SKM-1 (cell line): Measurements from ENCODE around the gene RPL6.
"Not testable (repeated sequence)": the region's sequence is repeated elsewhere in the genome, so short reads cannot be mapped to it uniquely, and the experiment has no call there.

Source experiments
- DNase-seq: peaks from one replicate; lab custom pipeline; 2025; ENCODE audit not compliant: unreplicated experiment; lab: John Stamatoyannopoulos, UW

The RPL6 gene

GRCh38 chr12:112420740-112421139 is 11.3 kb upstream of the RPL6 start:
- no peak for DNase-seq

GRCh38 chr12:112419297-112420133 is 10.1 kb upstream of the RPL6 start:
- DNase-seq = no peak

DNA sequence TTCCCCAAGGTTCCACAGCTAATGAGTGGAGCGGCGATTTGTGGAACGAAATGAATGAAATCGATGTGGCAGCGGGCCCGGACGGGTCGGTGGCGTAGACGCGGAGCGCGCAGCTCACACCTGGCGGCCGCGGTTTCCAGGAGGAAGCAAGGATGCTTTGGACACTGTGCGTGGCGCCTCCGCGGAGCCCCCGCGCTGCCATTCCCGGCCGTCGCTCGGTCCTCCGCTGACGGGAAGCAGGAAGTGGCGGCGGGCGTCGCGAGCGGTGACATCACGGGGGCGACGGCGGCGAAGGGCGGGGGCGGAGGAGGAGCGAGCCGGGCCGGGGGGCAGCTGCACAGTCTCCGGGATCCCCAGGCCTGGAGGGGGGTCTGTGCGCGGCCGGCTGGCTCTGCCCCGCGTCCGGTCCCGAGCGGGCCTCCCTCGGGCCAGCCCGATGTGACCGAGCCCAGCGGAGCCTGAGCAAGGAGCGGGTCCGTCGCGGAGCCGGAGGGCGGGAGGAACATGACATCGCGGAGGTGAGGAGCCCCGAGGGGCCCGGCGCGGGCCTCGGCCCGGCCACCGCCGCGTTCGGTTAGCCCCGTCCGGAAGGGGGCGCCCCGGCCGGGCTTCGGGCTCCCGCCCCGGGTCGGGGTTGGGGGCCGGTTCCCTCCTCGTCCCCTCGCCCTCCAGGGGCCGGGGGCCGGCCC is 9.3 kb upstream of the RPL6 start, which contains the start of gene PTPN11:
PTPN11 (plus strand) TSS at position 340 of the 689 bp plus-strand sequence; CDS start at position 505, 165 bp downstream.
- DNase-seq = peak; percentile 5

DNA sequence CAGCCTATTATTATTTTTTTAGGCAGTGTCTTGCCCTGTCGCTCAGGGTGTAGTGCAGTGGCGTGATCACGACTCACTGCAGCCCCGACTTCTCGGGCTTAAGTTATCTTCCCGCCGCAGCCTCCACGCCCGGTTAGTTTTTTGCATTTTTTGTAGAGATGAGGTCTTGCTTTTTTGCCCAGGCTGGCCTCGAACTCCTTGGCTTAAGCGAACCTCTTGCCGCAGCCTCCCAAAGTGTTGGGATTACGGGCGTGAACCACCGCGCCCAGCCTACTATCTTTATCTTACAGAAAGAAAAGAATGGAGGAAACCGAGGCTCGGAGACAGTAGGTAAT is 8.8 kb upstream of the RPL6 start:
- DNase-seq = no peak

DNA sequence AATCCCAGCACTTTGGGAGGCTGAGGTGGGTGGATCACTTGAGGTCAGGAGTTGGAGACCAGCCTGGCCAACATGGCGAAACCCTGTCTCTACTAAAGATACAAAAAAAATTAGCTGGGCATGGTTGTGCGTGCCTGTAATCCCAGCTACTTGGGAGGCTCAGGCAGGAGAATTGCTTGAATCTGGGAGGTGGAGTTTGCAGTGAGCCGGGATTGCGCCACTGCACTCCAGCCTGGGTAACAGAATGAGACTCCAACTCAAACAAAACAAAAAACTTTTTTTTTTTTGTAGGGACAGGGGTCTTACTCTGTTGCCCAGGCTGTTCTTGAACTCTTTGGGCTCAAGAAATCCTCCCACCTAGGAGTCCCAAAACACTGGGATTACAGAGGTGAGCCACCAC is 6.1 kb upstream of the RPL6 start:
- DNase-seq = not testable (repeated sequence)

DNA sequence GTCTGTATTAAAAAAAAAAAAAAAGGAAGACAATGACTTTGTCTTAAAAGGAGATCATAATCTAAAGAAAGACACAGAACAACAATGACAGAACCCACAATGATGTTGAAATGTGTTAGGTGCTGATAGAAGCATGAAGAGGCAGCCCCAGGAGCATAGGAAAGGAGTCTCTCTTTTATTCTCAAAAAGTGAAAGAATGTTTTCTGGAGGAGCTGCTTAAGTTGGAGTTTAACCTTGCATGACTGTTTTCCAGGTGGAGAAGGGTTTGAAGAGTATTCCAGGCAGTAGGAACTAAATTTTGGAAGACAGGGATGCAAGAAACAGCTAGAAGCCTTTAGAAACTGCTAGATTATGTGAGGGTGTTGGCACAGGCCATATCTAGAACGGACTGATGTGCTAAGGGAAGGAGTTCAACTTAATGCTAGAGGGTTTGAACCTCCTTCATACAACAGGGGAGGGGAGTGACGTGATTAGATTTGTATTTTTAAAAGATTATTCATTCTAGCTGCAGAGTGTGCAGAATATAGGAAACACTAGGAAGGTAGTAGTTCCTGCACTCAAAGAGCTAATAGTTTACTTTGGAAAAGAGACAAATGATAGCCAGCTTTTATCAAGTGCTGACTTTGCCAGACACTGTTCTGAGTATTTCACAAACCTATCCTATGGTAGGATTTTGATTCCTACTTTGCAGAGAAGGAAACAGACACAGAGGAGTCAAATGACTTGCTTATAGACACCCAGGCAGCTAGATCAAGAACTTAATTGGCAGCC is 4.6 kb upstream of the RPL6 start:
- no peak for DNase-seq

GRCh38 chr12:112409906-112410244 is 470 bp upstream of the RPL6 start:
- no peak for DNase-seq

DNA sequence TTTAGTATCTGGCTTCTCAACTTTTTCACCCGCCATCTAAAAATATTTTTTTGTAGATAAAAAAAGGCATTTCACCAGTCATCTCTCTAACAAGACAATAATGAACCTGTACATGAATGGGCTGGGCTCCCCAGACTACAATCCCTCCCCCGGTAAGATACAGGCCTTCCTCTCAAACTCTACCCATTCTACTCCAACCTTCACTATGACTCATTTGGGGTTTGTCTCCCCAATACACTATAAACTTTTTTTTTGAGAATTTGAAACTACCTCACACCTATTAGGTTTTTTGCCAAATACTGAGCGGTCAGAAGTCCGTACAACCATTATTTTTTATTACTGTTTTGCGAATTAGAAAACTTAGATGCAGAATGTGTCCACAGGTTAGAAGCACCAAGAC is 784 bp downstream of the RPL6 start:
- no peak for DNase-seq

GRCh38 chr12:112407683-112408082 is 1.7 kb downstream of the RPL6 start:
- not testable (repeated sequence) for DNase-seq

GRCh38 chr12:112406519-112407488 is 2.6 kb downstream of the RPL6 start:
- DNase-seq = no peak

GRCh38 chr12:112401903-112402498 is 7.4 kb downstream of the RPL6 start:
- DNase-seq = no peak

GRCh38 chr12:112401054-112401453 is 8.4 kb downstream of the RPL6 start:
- DNase-seq = no peak

- DNase-seq = no peak
These were observed 16.1 kb downstream of the RPL6 start for GRCh38 chr12:112393328-112393727.

DNA sequence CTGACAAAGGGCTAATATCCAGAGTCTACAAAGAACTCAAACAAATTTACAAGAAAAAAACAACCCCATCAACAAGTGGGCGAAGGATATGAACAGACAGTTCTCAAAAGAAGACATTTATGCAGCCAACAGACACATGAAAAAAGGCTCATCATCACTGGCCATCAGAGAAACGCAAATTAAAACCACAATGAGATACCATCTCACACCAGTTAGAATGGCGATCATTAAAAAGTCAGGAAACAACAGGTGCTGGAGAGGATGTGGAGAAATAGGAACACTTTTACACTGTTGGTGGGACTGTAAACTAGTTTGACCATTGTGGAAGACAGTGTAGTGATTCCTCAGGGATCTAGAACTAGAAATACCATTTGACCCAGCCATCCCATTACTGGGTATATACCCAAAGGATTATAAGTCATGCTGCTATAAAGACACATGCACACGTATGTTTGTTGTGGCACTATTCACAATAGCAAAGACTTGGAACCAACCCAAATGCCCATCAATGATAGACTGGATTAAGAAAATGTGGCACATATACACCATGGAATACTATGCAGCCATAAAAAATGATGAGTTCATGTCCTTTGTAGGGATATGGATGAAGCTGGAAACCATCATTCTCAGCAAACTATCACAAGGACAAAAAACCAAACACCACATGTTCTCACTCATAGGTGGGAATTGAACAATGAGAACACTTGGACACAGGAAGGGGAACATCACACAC is 19.3 kb downstream of the RPL6 start:
- DNase-seq = not testable (repeated sequence)

DNA sequence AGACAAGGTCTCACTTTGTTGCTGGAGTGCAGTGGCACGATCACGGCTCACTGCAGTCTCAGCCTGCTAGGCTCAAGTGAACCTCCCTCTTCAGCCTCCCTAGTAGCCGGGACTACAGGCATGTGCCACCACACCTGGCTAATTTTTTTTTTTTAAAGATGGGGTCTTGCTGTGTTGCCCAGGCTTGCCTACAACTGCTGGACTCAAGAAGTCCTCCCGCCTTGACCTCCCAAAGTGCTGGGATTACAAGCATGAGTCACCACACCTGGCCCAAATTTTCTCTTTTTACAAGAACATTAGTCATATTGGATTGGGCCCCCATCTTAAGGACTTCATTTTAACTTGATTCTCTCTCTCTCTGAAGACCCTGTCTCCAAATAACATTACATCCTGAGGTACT is 20.2 kb downstream of the RPL6 start:
- DNase-seq = no peak

DNA sequence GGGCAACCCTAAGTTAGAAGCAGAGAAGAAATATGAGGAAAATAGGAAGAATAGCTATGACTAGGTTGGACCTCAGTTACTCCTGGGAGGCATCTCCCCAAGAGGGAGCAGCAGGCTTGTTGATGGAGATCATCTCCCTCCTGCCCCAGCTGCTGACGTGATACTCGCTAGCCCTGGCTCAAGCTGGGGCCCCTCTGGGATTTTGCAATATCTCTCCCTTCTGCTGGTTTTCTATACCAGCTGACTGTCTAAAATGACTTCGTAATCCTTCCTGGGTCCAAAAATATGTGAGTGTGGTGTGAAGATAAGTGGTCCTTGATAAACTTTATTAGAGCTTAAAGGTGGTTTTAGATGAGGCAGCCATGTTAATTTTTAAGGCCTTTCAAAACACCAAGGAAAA is 22.7 kb downstream of the RPL6 start:
- DNase-seq = no peak

GRCh38 chr12:112382866-112383265 is 26.5 kb downstream of the RPL6 start:
- DNase-seq = no peak

DNA sequence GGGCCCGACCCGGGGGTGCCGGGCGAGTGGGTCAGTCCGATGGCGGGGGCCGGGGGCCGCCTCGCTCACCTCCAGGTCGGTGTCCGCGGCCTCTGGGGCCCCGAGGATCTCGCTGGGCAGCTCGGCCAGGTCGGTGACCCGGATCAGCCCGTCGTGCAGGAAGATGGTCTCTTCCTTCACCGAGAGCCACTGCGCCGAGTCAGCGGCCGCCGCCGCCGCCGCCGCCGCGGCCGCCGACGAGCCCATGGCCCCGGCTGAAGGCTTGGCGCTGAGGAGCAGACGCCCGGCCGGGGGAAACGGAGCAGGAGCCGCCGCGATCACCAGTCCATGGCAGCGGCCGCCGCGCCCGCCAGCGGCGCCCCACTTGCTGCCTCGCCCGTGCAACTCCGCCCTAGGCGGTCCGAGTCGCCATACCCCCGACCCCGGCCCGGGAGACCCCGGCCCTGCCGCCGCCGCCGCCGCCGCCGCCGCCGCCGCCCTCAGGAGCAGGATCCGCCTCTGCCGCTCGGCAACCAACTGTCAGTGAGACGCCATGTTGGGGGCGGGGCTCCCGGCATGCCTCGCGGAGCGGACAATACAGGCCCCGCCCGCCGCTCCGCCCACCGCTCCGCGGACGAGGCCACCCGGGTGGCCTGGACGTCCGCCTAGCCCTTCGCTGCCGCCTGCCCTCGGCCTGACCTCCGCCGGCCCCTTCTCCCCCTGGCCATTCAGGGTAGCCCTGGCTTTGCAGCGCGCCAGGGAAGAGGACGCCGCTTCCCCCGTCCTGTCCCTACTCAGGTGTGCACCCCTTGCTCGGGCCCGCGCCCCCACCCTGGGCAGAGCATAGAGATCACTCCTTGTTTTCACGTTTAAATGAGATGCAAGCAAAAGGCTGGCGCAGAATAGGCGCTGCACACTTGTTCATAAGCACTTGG is 27.3 kb downstream of the RPL6 start, which contains the start of gene HECTD4:
HECTD4 (minus strand) TSS at position 549 of the 914 bp plus-strand sequence; CDS start at position 246, 303 bp downstream.
- DNase-seq = peak; percentile 15
